Pulmonary artery endothelial cell (primary cell): ENCODE results near the gene ORM1. TPM values are rescaled to one million over a fixed set of nuclear protein-coding genes. Genes with fewer than 3 reads are reported as not detected.
"Not testable (repeated sequence)": the region's sequence is repeated elsewhere in the genome, so short reads cannot be mapped to it uniquely, and the experiment has no call there.

Experiments used
- DNase-seq: peaks from one replicate; pipeline ENCODE4 v3.0.0-alpha.2; 2011; ENCODE audit warnings: low read depth, low spot score
- total RNA-seq: library from RNA; depleted of rRNA; stranded (reverse); fragments of >200 nt; gene quantifications from 2 replicates; pipeline ENCODE4 v1.2.3, GENCODE V29; 2014

Gene ORM1
- not detected in 2 replicates for total RNA-seq

DNA sequence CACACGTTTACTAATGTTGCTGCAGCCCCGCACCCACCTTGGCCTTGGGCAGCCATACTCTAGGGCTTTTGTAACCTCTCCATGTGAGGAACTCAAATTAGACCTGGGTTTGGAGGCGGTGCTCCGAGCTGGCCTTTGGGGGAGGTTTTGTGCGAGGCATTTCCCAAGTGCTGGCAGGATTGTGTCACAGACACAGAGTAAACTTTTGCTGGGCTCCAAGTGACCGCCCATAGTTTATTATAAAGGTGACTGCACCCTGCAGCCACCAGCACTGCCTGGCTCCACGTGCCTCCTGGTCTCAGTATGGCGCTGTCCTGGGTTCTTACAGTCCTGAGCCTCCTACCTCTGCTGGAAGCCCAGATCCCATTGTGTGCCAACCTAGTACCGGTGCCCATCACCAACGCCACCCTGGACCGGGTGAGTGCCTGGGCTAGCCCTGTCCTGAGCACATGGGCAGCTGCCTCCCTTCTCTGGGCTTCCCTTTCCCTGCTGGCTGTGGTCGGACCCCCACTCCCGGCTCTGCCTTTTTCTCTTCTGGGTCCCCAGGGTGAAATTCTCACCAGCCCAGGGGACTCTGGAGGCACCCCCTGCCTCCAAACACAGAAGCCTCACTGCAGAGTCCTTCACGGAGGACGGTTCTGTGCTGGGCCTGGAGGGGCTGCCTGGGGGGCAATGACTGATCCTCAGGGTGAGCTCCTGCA lies at the start of gene ORM1:
Gene ORM1 (plus strand): TSS at position 268 of the 701 bp plus-strand sequence. CDS start 36 bp downstream, at position 304.
- not testable (repeated sequence) for DNase-seq

DNA sequence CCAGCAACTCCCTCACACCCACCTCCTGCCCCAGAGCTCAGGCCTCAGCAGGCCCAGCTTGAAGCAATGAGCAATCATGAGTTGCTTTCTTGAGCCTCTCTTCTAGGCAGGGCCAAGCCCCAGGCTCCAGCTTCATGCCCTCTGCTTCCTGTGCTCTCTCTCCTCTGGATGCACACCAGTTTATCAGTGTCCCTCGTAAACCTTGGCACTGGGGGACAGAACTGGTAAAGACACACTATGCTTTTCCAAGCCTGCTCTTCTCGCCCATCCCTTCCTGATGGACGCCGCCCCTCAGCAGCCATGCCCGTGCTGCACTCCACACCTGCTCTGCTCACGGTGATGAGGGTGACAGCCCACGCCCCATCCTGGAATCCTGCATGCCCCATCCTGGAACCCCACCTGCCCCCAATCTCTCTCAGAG lies 49.4 kb upstream of the ORM1 start:
- DNase-seq = no peak

DNA sequence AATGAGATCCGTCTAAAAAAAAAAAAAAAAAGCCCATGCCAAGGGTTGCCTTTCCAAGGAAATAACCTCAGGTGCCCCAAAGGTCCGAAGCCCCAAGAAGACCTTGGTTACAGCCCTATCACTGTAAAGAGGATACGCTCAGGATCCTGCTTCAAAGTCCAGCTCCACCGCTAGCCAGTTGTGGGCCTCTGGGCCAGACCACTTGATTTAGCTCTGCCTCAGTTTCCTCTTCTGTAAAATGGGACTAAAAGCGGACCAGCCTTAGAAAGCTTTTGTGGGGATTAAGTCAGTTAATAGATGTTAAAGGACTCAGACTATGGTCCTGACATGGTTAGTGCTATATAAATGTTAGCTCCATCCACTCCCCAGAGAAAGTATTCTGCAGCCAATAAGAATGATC lies 48.7 kb upstream of the ORM1 start:
- no peak for DNase-seq

DNA sequence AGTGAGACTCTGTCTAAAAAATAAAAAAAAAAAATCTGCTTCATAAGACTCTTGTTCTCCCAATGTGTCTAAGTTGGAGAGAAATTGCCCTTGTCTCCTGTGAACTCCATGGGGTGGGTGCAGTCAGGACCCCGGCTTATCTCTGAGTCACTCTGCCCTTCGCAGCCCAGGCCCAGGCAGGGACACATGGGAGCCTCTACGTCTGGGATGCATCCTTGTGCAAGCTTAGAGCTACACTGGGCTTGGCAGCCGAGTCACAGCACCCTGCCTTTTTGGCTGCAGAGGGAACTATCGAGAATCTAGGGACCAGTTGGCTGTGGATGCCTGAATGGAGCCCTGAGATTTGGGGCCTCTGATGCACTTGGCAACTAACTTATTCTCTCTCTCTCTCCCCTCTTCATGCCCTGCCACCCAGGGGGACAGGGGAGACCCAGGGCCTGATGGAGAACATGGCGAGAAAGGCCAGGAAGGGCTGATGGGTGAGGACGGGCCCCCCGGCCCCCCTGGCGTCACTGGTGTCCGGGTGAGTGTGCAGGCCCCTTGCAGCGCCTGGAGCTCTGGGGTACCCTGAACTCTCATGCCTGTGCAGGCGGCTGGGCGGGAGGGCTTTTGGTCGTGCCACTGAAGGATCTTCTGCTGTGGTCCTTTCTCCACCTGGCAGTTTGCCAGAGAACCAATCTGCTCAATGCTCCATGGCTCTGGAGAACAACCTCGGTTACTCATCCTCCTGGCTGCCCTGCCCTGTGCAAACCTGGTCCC lies 47.5 kb upstream of the ORM1 start:
- no peak for DNase-seq

DNA sequence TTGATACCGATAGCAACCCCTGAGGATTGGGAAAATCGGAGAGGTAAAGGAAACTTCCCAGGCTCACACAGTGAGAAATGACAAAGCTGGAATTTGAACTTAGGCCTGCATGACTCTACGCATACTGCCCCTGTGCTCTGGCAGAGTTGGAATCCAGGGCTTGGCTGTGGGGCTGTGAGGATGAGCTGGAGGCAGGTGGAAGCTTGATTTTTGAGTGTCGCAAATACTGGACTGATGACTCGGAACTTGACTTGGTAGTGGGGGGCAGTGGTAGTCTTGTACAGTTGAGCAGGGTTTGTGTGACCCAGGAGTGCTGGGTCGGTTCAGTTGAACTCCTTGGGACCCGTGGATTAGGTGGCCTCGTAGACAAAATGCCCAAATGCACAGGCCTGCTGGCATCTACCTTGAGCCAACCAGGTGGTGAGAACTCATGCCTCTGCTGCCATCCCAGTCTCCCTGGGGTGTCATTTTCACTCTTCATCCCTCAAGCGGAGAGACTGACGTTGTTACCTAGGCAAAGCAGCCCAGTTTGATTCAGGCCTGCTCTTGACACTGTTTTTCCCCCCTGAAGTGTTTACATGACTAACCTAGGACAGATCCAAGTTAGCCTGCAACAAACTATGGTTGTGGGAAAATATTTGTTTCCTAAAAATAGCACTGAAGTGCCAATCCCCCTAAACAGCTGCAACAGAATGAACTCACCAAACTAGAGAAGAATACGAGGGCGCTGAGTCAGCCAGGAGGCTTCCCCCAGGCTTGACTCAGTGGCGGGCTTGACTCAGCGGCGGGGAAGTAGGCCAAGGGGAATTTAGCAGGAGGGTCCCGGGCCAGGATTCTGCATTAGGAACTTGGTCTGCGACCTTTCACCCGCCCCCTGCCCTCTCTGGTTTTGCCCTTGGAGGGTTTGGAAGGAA lies 45.7 kb upstream of the ORM1 start:
- DNase-seq = peak; percentile 40

- DNase-seq = no peak
Observed at GRCh38 chr9:114278356-114278755, 44.5 kb upstream of the ORM1 start.

- no peak for DNase-seq
Observed at GRCh38 chr9:114278881-114279570, 43.9 kb upstream of the ORM1 start.

DNA sequence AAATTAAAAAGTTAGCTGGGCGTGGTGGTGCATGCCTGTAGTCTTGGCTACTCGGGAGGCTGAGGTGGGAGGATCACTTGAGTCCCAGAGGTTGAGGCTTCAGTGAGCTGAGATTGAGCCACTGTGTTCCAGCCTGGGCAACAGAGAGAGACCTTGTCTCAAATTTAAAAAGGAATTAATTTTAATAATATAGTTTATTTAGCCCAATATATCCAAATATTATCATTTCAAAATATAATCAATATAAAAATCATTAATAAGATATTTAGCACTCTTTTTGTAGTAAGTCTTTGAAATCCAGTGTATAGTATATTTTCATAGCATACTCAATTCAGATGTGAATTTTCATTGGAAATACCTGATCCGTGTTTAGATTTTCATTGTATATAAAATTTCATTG lies 43.2 kb upstream of the ORM1 start:
- DNase-seq = no peak

DNA sequence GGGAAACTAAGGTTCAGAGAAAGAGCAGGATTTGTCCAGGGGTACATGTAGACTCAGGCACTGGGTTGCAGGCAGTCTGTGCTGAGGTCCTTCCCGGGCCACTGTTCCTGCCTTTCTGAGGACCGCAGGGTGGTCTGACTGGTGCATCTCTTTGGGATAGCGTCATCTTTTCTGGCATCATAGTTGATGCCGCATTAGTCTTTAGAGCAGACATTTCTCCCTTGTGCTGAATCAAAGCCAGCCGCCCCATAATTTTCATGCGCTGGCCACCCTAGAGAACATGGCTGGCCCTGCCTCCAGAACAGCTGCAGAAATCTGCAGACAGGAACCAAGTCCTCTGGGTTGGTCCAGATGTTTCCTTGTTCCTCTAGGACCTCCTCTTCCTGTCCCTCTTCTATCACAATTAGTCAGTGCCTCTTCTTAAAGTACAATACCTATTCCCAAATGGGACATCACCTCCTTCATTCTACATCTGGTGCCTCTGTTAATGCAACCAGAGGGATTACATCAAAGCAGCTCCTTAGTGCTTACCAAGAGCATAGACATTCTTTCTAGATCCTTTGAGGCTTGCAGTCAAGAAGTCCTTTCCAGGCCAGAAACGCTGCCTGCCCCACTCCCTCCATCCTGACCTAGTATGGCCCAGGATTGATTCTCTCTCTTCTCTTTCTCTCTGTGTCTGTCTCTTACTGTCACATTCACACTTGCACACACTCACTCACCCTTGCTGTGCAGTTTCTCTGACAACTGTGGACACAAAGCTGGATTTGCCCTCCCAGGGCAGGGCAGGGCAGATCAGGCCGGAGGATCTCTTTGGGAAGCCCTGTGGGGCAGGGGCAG lies 42.0 kb upstream of the ORM1 start:
- no peak for DNase-seq

DNA sequence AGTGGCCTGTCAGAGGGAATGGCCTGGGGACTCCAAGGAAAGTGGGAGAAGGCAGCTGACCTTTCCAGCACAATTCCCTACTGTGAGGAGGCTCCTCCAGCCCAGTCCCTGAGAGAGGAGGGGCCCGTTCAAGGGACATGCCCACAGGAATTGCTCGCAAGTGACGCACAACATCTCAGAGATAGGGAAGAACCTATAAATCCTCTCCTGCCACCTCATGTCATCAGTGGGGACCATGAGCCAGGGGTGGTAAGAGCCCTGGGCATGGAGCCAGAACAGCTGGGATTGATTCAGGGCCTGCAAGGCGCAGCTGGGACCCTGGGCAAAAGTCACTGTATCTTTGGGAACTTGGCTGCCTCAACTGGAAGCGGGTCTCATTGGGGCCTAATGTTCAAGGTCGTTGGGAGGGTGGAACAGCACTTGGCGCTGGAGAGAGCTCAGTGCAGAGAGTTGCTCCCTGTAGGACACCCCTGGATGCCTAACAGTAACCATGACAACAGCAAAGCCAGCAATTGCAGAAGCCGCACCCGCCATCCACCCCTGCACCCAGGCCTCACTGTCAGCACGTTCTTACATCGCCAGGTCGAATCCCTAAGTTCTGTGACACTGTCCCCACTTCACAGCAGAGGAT lies 41.3 kb upstream of the ORM1 start:
- DNase-seq = no peak

- no peak for DNase-seq
Observed at GRCh38 chr9:114282104-114282485, 40.8 kb upstream of the ORM1 start.

DNA sequence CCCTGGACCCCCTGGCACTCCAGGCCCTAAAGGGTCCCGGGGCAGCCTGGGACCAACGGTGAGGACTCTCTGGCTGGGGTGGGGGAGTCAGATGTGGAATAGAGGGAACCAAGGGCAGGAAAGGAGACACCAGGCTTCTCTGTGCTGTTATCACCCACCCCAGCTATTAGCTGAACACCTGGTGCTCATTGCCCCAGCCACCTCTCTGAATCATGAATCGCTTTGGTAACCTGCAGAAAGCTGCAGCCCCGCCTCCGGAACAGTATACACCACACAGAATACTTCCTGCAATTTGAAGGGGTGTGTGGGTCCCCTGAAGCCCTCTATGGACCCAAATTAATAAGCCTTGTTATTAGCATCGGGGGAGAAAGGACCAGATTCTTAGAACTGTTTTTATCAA lies 40.4 kb upstream of the ORM1 start:
- no peak for DNase-seq

GRCh38 chr9:114282926-114283325 lies 40.0 kb upstream of the ORM1 start:
- no peak for DNase-seq

DNA sequence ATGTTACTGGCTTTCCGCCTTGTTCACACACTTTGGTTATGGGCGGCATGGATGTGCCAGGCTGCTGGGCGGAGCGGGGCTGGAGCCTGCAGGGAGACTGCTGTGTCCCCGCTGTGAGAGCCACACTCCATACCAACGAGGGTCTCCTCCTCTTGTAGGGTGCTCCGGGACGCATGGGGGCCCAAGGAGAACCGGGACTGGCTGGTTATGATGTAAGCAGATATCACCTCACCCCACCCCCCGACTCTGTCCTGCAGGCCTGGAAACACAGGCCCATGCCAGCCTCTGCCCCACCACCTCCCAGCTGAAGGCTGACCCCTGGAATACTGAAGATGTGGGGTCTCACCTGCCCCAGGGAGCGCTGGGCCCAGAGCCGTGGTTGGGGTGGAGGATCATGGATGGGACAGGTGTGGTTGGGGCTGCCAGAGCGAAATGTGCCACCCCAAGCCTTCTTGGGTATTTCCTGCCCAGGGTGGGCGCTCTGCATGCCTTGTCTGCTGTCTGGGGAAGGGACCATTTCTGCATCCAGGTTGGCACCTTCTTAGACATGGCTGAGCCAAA lies 39.3 kb upstream of the ORM1 start:
- DNase-seq = no peak

GRCh38 chr9:114284316-114285060 lies 38.4 kb upstream of the ORM1 start:
- DNase-seq = no peak

DNA sequence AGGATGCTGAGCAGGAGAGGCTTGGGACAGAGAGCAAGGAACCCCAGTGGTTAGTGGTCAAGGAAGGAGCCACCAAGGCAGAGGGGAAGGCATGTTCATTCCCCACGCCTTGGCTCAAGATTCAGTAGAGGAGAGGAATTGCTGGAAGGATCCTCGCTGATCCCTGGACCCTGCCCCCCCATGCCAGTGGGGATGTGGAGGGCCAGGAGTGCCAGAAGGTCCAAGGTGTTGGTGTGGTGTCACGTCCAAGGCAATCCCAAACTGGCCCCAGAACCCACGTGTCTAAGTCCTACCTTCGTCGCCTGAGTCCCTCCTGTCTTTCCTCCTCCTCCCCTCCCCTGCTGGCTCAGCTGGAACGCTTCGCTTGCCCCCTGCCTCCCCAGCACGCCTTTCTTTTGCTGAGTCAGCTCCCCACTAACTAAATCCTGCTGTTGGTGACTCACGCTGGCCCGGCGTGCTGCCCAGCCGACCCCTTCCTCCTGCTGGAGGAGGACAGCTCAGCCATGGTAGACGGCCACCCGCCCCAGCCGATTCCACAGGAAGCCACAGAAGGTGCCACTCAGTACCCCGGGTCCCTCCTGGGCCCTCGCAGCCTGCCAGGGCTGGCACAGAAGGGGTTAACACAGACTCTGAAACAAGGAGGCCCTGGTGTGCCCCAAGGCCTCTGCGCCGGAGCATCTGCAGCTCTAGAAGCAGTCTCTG lies 37.6 kb upstream of the ORM1 start:
- DNase-seq = no peak

GRCh38 chr9:114286146-114286679 lies 36.7 kb upstream of the ORM1 start:
- no peak for DNase-seq
